AG08396 (cell line): ENCODE data around the gene CTXND2.

Experiments used
- DNase-seq: peaks from one replicate; pipeline ENCODE4 v3.0.0; 2012; ENCODE audit warnings: low spot score, mixed read lengths

CTXND2 gene

DNA sequence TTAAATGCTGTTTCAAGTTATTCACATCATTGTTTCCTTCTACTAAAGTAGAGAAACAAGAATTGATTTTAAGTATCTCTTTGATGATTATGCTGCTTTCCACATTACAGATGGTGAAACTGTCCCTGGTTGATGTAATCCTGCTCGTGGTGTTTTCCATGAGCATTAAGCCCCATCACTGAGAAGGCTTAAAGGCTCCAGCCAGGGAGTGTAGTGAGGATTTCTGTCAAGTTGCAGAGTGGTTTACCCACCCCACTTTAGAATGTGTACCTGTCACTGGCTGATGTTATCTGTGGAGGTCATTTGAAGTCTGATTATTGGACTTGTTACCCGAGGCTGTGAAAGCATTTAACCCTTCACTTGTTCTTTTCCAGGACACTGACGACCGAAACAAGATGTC is 74.8 kb downstream of the CTXND2 start:
- no peak for DNase-seq
